HCT116 (cell line): ENCODE data around the gene CDKAL1. TPM values are rescaled to one million over a fixed set of nuclear protein-coding genes. Genes with fewer than 3 reads are reported as not detected.

ENCODE experiments used
- ATAC-seq: fragments of 200-7000 bp; cut with Tn5 transposase; 2 replicates; pipeline ENCODE4 v1.9.1; 2020; ENCODE audit warnings: mild to moderate bottlenecking, moderate library complexity
- BruUV-seq: library from RNA; stranded (reverse); fragments of 400-500 nt; replicated peaks from 2 replicates; lab custom pipeline; 2021; lab: Mats Ljungman, UMichigan
- CTCF ChIA-PET: fragments of 300-600 bp; sonication (Branson Sonifier 250); formaldehyde crosslinking; loops from one replicate; lab custom pipeline; 2021; ENCODE audit warnings: antibody characterized with exemption; lab: Charles Lee
- POLR2A ChIA-PET: fragments of 300-600, 350-600 bp; sonication (Branson Sonifier 250); formaldehyde crosslinking; loops from one replicate; lab custom pipeline; 2021; ENCODE audit warnings: antibody characterized with exemption; lab: Charles Lee
- RAD21 ChIA-PET, 2 experiments: fragments of 300-600 bp; sonication (Branson Sonifier 250); formaldehyde crosslinking; loops; one replicate each; lab custom pipeline; 2023; ENCODE audit warnings: low total read pairs in 2 of 2; ENCODE audit not compliant: uncharacterized antibody in 2 of 2, unreplicated experiment in 2 of 2, low non-redundant PET in 1 of 2; lab: Charles Lee
- DNase-seq: peaks from one replicate; pipeline ENCODE4 v3.0.0-alpha.2; 2010; ENCODE audit warnings: low read depth, low spot score
- H2AFZ ChIP-seq: fragments of 200-600 bp; shearing (Covaris generic), sonication (generic); 2 replicates; pipeline ENCODE4 v1.6.1; 2017; ENCODE audit warnings: low read depth, mixed run types, mixed read lengths, antibody characterized with exemption, low read length; ENCODE audit not compliant: poor library complexity, severe bottlenecking
- H3K27ac ChIP-seq: 2 replicates; pipeline ENCODE4 v1.5.1; 2012; ENCODE audit warnings: low read depth, low read length
- H3K27me3 ChIP-seq: fragments of 200-600 bp; sonication (generic); 2 replicates; pipeline ENCODE4 v1.6.1; 2016; ENCODE audit warnings: mixed run types, low read length, mixed read lengths; ENCODE audit not compliant: insufficient read depth
- H3K36me3 ChIP-seq, 2 experiments: fragments of 200-500 bp in 1 of 2; fragments of 200-600 bp in 1 of 2; sonication (Bioruptor generic) in 1 of 2; sonication (generic) in 1 of 2; 2 replicates each; pipeline versions ENCODE4 v1.5.1 to v1.6.1; 2014 to 2016; ENCODE audit warnings: low read length in 2 of 2, inconsistent platforms in 1 of 2, mixed read lengths in 1 of 2, mixed run types in 1 of 2; ENCODE audit not compliant: insufficient read depth in 2 of 2, control insufficient read depth in 1 of 2
- H3K4me1 ChIP-seq, 2 experiments: fragments of 200-600 bp in 1 of 2; sonication (generic) in 1 of 2; 2 replicates each; pipeline versions ENCODE4 v1.5.1 to v1.6.1; 2012 to 2017; ENCODE audit warnings: low read length in 2 of 2, inconsistent platforms in 1 of 2, mild to moderate bottlenecking in 1 of 2, mixed read lengths in 1 of 2, mixed run types in 1 of 2, moderate library complexity in 1 of 2; ENCODE audit not compliant: insufficient read depth in 2 of 2, control insufficient read depth in 1 of 2
- H3K4me2 ChIP-seq: fragments of 200-600 bp; sonication (generic); 2 replicates; pipeline ENCODE4 v1.6.1; 2017; ENCODE audit warnings: mixed run types, low read length, mixed read lengths
- H3K4me3 ChIP-seq, 2 experiments: fragments of 200-600 bp in 1 of 2; sonication (generic) in 1 of 2; replicated peaks in 1 of 2; 2 replicates each; pipeline ENCODE4 v1.5.1; 2011 to 2016; ENCODE audit warnings: low read length in 2 of 2, control low read depth in 1 of 2, low read depth in 1 of 2, mild to moderate bottlenecking in 1 of 2, mixed read lengths in 1 of 2, mixed run types in 1 of 2
- H3K79me2 ChIP-seq: fragments of 200-600 bp; sonication (generic); 2 replicates; pipeline ENCODE4 v1.6.1; 2017; ENCODE audit warnings: mild to moderate bottlenecking, mixed run types, low read length, moderate library complexity, mixed read lengths; ENCODE audit not compliant: insufficient read depth
- H3K9ac ChIP-seq: fragments of 200-600 bp; sonication (generic); 2 replicates; pipeline ENCODE4 v1.6.1; 2016; ENCODE audit warnings: low read length, mixed read lengths
- H3K9me2 ChIP-seq: fragments of 200-600 bp; sonication (generic), shearing (Covaris generic); 2 replicates; pipeline ENCODE4 v1.6.1; 2017; ENCODE audit warnings: mixed run types, mild to moderate bottlenecking, moderate library complexity; ENCODE audit not compliant: insufficient read depth
- H3K9me3 ChIP-seq, 2 experiments: fragments of 200-500 bp in 1 of 2; fragments of 200-600 bp in 1 of 2; sonication (Bioruptor generic) in 1 of 2; sonication (generic) in 1 of 2; 2 replicates each; pipeline ENCODE4 v1.6.1; 2014 to 2017; ENCODE audit warnings: low read length in 2 of 2, mixed read lengths in 2 of 2, inconsistent platforms in 1 of 2, low read depth in 1 of 2, mild to moderate bottlenecking in 1 of 2, mixed run types in 1 of 2, moderate library complexity in 1 of 2; ENCODE audit not compliant: control insufficient read depth in 1 of 2, insufficient read depth in 1 of 2
- H4K20me1 ChIP-seq: fragments of 200-600 bp; sonication (generic), shearing (Covaris generic); 2 replicates; pipeline ENCODE4 v1.6.1; 2017; ENCODE audit warnings: mixed run types, mild to moderate bottlenecking, moderate library complexity; ENCODE audit not compliant: insufficient read depth
- ATF3 ChIP-seq: IDR thresholded peaks from 2 replicates; pipeline ENCODE4 v1.6.1; 2012
- CBX3 ChIP-seq: IDR thresholded peaks from 2 replicates; pipeline ENCODE4 v1.6.1; 2012; ENCODE audit warnings: low read depth
- CTCF ChIP-seq, 3 experiments: fragments of 200-600 bp in 1 of 3; sonication (generic) in 1 of 3; IDR thresholded peaks in 2 of 3; conservative IDR thresholded peaks in 1 of 3; 2 replicates each; pipeline ENCODE4 v1.5.1; 2012 to 2017; ENCODE audit warnings: low read depth in 2 of 3, low read length in 2 of 3, antibody characterized with exemption in 1 of 3, borderline replicate concordance in 1 of 3, control low read depth in 1 of 3, mild to moderate bottlenecking in 1 of 3, mixed read lengths in 1 of 3, mixed run types in 1 of 3, moderate library complexity in 1 of 3; ENCODE audit not compliant: insufficient read depth in 1 of 3
- ELF1 ChIP-seq: IDR thresholded peaks from 2 replicates; pipeline ENCODE4 v1.6.1; 2012; ENCODE audit warnings: low read depth, borderline replicate concordance
- EZH2phosphoT487 ChIP-seq: fragments of 200-600 bp; IDR thresholded peaks from 2 replicates; pipeline ENCODE4 v1.6.1; 2018; ENCODE audit warnings: antibody characterized with exemption, borderline replicate concordance
- MAX ChIP-seq: IDR thresholded peaks from 2 replicates; pipeline ENCODE4 v1.6.1; 2012
- POLR2A ChIP-seq: IDR thresholded peaks from 2 replicates; pipeline ENCODE4 v1.7.0; 2011; ENCODE audit warnings: borderline replicate concordance; ENCODE audit not compliant: insufficient read depth, insufficient read length; ENCODE audit errors: extremely low read depth
- POLR2AphosphoS5 ChIP-seq: IDR thresholded peaks from 2 replicates; pipeline ENCODE4 v1.6.1; 2011; ENCODE audit warnings: mild to moderate bottlenecking, low read depth, low read length, moderate library complexity
- RAD21 ChIP-seq: IDR thresholded peaks from 2 replicates; pipeline ENCODE4 v1.6.1; 2012; ENCODE audit warnings: low read depth, mild to moderate bottlenecking
- SIN3A ChIP-seq: IDR thresholded peaks from 2 replicates; pipeline ENCODE4 v1.6.1; 2012; ENCODE audit warnings: low read depth
- SRF ChIP-seq: IDR thresholded peaks from 2 replicates; pipeline ENCODE4 v1.6.1; 2012; ENCODE audit warnings: low read depth
- YY1 ChIP-seq: IDR thresholded peaks from 2 replicates; pipeline ENCODE4 v1.6.1; 2011; ENCODE audit warnings: low read length, low read depth, moderate library complexity, mild to moderate bottlenecking; ENCODE audit not compliant: insufficient replicate concordance; ENCODE audit errors: extremely low read depth
- ZBTB33 ChIP-seq: IDR thresholded peaks from 2 replicates; pipeline ENCODE4 v1.6.1; 2011; ENCODE audit warnings: mild to moderate bottlenecking, low read length, moderate library complexity; ENCODE audit not compliant: insufficient replicate concordance; ENCODE audit errors: extremely low read depth
- ZFX ChIP-seq: fragments of 450-650 bp; IDR thresholded peaks from 2 replicates; pipeline ENCODE4 v1.6.1; 2017
- ZNF274 ChIP-seq: fragments of 200-500 bp; sonication (Bioruptor generic); IDR thresholded peaks from 2 replicates; pipeline ENCODE4 v1.6.1; 2014; ENCODE audit warnings: mild to moderate bottlenecking, low read depth, low read length, inconsistent platforms
- intact Hi-C: fragments of 100-400 bp; cut with micrococcal nuclease; formaldehyde crosslinking; loops from 2 replicates; pipeline ENCODE4 v1.10.0; 2022
- total RNA-seq: library from RNA; stranded (reverse); gene quantifications from one replicate; pipeline ENCODE4 v1.2.1, GENCODE V29; 2021; ENCODE audit not compliant: unreplicated experiment

Gene CDKAL1
- total RNA-seq, 1 experiment from 2014 or later = 14.9 TPM

GRCh38 chr6:21164768-21165326 is 630.6 kb downstream of the CDKAL1 start:
- peak overlapping the region; percentile 22; the same call in 1 of the 2 replicates for H3K4me2 ChIP-seq
- ChIA-PET POLR2A (interaction anchor here (0.9 to 1.0 kb wide), 2 partner anchors 10 to 429 kb away, joined by 3 to 4 read pairs; partner anchors contain the start of gene SOX4), RAD21 (no interaction called here), CTCF (no interaction called here)
- H3K9me2 ChIP-seq = no peaks in the 10 kb centered on the region
- H4K20me1 ChIP-seq = no peaks in the 10 kb centered on the region
- H3K9me3 ChIP-seq = no peaks in the 10 kb centered on the region
- no TSS peak for BruUV-seq
- intact Hi-C loops = no loop called here
- no peaks in the 10 kb centered on the region for H3K27me3 ChIP-seq
- H3K27ac ChIP-seq = peak overlapping the region; percentile 57; the same call in 1 of the 2 replicates
- DNase-seq = peak; percentile 2
- H3K4me1 ChIP-seq = peaks cover 28 to 32% of the 10 kb centered on the region in 2 experiments
- no peaks in the 10 kb centered on the region for H3K79me2 ChIP-seq
- no peaks in the 10 kb centered on the region for H3K36me3 ChIP-seq
- no peak overlapping the region for H3K9ac ChIP-seq
- no peak overlapping the region for H2AFZ ChIP-seq
- TF ChIP-seq RAD21 (no peak), SIN3A (no peak), CBX3 (no peak), POLR2AphosphoS5 (no peak)
- ATAC-seq = 0 out of 2 replicates have a peak, but pooled peaks have one; percentile 11
- no peak overlapping the region for H3K4me3 ChIP-seq

GRCh38 chr6:21166754-21167153 is 632.5 kb downstream of the CDKAL1 start:
- Histone ChIP-seq H3K9me3 (no peaks in the 10 kb centered on the region), H3K27me3 (no peaks in the 10 kb centered on the region), H3K9me2 (no peaks in the 10 kb centered on the region), H3K9ac (no peak overlapping the region), H3K79me2 (no peaks in the 10 kb centered on the region), H3K4me1 (peaks cover 28 to 32% of the 10 kb centered on the region in 2 experiments), H3K36me3 (no peaks in the 10 kb centered on the region), H3K4me2 (no peak overlapping the region), H3K4me3 (no peak overlapping the region), H4K20me1 (no peaks in the 10 kb centered on the region), H3K27ac (no peak overlapping the region), H2AFZ (no peak overlapping the region)
- ChIA-PET POLR2A (no interaction called here), RAD21 (no interaction called here), CTCF (no interaction called here)
- intact Hi-C loops = no loop called here
- ATAC-seq (no peak), DNase-seq (no peak)
- TF ChIP-seq POLR2A = no peak
- TF ChIP-seq SRF = no peak
- TF ChIP-seq MAX = no peak
- TF ChIP-seq ELF1 = no peak
- TF ChIP-seq ZNF274 = no peak
- TF ChIP-seq EZH2phosphoT487 = no peak
- no peak for TF ChIP-seq ZBTB33
- no peak for TF ChIP-seq ATF3
- no peak for TF ChIP-seq YY1
- TF ChIP-seq CBX3 = no peak
- no peak for TF ChIP-seq CTCF (IDR thresholded peaks at IDR 0.05 in 2 of 3, conservative IDR thresholded peaks at IDR 0.05 in 1 of 3; ENCODE audit: borderline replicate concordance in 1 of 3, insufficient read depth in 1 of 3, low read depth in 2 of 3, low read length in 2 of 3)
- TF ChIP-seq ZFX = no peak
- BruUV-seq = no TSS peak
